Endometrial microvascular endothelial cells (primary cell): Measurements from ENCODE around the gene DQX1. TPM values are rescaled to one million over a fixed set of nuclear protein-coding genes. Genes with fewer than 3 reads are reported as not detected.

Experiments
- in situ Hi-C: cut with HindIII; loops from 2 replicates; pipeline ENCODE4 v1.10.0; 2017; ENCODE audit warnings: low sequenced_read_pairs, low pct_unique_long_range_greater_than_20kb; ENCODE audit errors: inconsistent ontology term
- total RNA-seq: library from RNA; depleted of rRNA; stranded (reverse); fragments of >200 nt; gene quantifications from one replicate; pipeline ENCODE4 v1.2.3, GENCODE V29; 2015; ENCODE audit errors: inconsistent ontology term

DQX1 gene
- total RNA-seq, 1 donor from 2014 or later, result 0.19 TPM

DNA sequence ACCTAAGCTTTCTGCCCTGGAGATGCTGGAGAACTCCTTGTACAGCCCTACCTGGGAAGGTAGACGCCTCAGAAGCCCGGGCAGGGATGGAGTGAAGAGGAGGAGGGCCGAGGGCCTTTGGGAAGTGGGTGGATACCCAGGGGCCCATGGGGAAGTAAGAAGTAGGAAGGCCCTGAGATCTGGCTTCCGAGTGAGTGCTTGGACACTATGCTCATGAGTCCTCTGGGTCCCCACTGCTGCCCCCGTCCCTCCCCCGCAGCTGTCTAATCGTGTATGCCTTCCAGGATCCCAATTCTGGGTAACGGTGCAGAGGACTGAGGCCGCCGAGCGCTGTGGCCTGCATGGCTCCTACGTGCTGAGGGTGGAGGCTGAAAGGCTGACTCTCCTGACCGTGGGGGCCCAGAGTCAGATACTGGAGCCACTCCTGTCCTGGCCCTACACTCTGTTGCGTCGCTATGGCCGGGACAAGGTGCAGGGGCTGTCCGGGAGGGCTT lies 29.6 kb upstream of the DQX1 start:
- in situ Hi-C loops, result no loop called here

GRCh38 chr2:74554820-74555531 lies 28.9 kb upstream of the DQX1 start:
- in situ Hi-C loops, result no loop called here

- in situ Hi-C loops, result no loop called here
Observed at GRCh38 chr2:74553892-74554819, 28.1 kb upstream of the DQX1 start, which contains the start of the genes DOK1 and LOXL3. TSS of gene DOK1 (plus strand) at chr2:74554720. CDS start at chr2:74554755, 35 bp downstream. TSS of gene LOXL3 (minus strand) at chr2:74553942. CDS start at chr2:74552634, 1,308 bp downstream.

DNA sequence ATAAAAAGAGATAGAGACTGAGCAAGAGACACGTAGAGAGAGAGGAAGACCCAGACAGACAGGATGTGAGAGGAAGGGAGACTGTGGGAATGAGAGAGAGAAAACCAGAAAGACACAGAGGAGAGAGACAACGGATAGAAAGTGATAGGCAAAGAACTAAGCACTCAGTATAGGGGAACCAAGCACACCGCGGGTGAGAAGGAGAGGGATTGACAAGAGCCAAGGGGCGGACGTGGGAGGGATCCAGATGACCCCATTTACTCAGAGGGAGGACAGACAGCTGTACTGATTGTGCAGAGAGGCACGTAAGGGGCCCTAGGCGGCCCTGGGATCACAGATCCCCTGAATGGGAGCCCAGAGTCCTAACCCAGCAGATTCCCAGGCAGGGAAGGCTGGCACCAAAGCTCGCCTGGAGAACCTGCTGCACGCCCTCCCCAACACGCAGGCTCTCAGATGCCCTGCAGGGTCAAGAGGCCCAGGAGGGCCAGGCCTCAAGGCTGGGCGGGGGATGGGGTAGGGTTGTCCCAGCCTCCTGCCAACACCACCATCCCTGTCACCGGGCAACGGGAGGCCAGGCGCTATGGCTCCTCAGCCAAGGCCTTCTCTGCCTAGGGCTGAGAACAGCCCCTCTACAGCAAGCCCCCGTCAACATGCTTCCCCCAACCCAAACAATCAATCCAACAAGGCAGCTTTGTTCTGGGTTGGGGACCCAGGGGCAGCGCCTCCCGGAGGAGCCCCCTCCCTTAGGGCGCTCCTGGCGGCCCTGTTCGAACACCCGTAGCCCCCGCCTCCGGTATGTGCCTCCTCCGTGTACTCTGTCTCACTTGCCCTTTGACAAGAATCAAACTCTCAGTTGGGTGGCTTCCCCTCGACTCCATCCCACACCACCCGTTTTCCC lies 27.1 kb upstream of the DQX1 start:
- in situ Hi-C loops, result no loop called here

DNA sequence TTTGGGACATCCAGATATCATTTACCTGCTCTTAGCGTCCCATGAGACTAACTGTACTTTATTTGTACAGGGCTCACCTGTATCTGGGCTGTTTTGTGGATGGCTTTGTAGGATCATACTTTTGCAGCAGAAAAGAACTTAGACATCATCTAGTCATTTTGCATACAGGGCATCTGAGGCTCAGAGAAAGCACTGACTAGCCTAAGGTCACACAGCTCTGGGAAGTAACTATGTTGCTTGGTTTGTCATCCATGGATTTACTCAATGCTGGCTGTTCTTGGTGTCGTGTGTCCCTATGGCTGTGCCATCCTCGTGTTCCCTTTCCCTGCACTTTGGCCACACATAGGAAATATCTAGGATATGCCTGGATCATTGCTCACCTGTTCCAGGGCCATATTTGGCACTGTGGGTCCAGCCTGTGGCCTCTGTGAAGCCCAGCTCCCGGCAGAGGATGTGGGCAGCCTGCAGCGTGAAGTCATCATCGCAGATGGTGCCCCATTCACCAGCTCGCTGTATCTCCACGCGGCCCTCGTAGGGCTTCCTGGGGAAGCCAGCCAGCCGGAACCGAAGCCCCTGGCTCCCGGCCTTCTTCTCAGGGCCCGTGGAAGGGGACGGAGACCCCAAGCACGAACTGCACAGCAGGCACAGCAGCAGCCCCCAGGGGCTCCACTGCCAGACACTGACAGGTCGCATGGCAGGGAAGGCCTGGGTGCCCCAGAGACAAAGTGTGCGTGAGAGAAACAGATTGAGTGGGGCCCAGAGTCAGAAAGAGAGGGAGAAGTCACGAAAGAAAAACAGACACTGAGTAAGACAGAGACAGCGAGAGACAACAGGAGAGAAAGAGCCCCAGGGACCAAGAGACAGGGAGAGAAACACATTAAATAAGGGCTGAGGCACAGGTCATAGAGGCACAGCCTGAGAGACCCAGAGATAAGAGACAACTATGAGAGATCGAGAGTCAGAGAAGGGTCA lies 26.2 kb upstream of the DQX1 start:
- in situ Hi-C loops, result no loop called here

DNA sequence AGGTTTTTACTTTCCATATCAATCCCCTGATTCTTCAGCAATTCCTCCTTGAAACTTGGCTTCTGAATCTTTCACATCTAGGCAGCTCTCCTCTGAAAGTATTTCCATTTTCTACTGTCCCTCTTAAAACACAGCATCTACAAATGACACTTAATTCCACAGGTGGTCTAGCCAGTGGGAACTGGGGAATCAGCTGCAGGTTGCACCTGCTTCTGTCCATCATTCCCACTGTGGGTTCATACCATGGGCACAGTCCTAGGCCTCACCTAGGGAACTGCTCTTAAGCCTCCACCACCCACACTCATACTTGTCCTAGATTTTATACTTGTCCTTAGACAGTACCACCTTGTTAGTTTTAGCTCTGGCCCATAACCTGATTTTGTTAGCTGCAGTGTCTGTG lies 25.5 kb upstream of the DQX1 start:
- in situ Hi-C loops, result no loop called here

DNA sequence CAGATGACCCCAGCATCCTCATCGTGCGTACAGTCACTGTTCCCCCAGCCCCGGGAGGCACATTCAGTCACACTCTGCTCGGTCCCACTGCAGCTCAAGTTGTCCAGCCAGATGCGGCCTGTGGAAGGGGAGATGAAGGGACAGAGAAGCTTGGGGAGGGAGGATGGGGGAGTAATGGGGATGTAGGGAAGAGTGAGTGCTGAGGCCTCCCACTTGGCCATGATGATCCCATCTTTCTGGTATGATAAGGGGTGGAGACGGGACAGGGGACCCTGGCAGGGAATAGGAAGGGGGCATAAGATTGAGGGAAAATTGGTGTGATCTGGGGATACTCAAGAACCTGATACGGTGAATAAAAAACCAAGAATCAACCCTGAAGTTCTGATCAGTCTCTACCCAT lies 24.2 kb upstream of the DQX1 start:
- in situ Hi-C loops, result no loop called here

DNA sequence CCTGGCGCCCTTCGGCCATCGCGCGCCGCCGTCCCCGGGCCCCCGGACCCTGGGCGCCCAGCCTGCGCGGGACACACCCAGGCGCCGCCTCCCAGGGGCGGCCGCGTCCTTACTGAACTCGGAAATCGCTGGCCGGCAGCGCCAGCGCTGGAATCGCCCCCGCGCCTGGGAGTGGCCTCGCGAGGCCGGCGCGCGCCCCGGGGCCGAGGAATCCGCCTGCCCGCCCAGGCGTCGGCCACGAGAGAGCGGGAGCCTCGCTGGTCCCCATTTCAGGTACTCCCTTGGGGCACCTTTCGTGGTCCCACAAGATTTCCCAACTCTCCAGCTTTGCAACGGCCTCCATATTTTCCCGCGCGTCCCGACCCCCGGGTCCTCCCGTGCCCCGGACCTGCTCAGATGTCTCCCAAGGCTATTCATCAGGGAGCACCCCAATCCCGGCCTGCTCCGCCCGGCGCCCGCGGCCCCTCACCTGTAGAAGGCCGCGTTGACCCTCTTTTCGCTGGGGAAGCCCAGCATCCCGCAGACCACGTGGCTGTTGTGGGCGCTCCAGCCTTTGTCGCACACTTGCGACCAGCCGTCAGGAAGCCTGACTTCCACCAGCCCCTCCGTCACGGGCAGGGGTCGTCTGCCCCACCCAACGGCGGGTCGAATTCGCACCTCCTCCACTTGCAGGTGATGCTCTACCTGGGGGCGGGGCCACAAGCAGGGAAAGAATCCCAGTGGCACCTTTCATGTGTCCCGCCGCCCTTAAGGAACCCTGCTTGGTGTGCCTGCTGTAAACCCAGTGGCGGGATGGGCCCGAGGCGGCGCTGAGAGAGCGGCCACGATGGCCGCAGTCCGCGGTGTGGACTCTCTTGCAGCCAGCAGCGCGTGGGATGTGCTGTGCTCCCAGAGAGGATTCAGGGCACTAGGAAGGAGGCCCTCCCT lies 23.1 kb upstream of the DQX1 start:
- in situ Hi-C loops, result no loop called here

GRCh38 chr2:74548285-74548899 lies 22.4 kb upstream of the DQX1 start:
- in situ Hi-C loops, result no loop called here

- in situ Hi-C loops, result no loop called here
Observed at GRCh38 chr2:74546004-74546403, 20.0 kb upstream of the DQX1 start.

- in situ Hi-C loops, result no loop called here
Observed at GRCh38 chr2:74544634-74545033, 18.6 kb upstream of the DQX1 start.

DNA sequence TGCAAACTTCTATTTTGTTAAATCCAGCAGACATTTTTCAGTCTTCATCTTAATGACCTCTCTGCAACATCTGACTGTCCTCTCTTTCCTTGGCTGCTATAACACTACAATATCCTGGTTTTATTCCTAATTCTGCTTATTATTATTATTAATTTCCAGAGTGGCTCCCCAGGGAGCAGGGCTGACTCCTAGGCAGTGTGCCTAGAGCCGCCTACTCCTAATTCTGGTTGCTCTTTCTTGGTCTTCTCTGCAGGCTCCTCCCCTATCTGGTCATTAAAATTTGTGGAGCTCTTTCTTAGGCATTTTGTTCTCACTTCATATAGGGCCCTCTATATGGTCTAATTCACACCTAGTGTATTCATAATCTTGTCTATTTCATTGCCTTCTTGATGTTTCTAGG lies 16.9 kb upstream of the DQX1 start:
- in situ Hi-C loops, result no loop called here

GRCh38 chr2:74540291-74540690 lies 14.3 kb upstream of the DQX1 start:
- in situ Hi-C loops, result no loop called here

- in situ Hi-C loops, result no loop called here
Observed at GRCh38 chr2:74538881-74539339, 12.9 kb upstream of the DQX1 start.

GRCh38 chr2:74537140-74537539 lies 11.1 kb upstream of the DQX1 start:
- in situ Hi-C loops, result no loop called here

- in situ Hi-C loops, result no loop called here
Observed at GRCh38 chr2:74536166-74536950, 10.3 kb upstream of the DQX1 start.
